Stimulated activated CD4-positive, alpha-beta T cell treated with anti-CD3 and anti-CD28 coated beads, Interleukin-1b, Interleukin-23, amount 100 ng/mL, for 4 hours (primary cell): ENCODE measurements around the gene MGMT.

Source experiments
- DNase-seq, 2 donors: peaks; one replicate each; pipeline ENCODE4 v3.0.0-alpha.2; 2020; ENCODE audit warnings: low read depth in 2 of 2

The MGMT gene

DNA sequence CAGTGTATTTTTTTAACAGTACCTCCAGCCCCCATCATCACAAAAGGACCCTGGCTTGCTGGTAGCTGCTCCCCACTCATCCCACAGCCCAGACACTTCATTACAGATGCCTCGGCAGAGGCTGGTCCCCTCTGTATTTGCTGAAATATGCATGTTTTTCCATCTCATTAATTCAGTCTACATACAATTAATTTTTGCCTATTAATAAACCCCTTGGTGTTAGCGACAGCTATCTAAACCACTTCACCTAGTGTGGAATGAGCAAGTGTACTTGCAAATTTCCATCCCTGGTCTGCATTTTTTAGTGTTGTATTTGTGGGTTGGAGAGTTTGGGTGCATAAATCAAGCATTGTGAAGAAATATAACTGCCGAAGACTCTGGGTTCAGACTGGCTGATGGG lies 216.9 kb downstream of the MGMT start:
- DNase-seq: no peak

DNA sequence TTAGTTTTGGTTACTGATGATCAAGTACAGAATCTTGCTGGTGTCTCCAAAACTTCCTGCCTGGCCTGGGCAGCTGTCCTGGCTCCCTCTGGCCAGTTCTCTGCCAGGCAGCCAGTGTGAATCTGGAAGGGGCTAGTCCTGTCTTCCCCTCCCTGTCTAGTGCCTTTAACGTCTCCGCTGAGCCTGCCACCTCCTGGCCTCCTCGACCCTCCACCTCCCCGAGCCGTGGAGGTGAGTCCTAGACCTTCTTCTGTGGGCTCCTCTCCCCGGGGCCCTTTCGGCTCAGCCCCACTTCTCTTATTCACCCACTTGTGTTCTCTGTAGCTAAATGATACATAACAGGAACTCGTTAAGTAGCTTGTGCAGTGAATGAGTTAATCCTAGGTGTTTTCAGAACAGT lies 218.2 kb downstream of the MGMT start:
- no peak for DNase-seq

DNA sequence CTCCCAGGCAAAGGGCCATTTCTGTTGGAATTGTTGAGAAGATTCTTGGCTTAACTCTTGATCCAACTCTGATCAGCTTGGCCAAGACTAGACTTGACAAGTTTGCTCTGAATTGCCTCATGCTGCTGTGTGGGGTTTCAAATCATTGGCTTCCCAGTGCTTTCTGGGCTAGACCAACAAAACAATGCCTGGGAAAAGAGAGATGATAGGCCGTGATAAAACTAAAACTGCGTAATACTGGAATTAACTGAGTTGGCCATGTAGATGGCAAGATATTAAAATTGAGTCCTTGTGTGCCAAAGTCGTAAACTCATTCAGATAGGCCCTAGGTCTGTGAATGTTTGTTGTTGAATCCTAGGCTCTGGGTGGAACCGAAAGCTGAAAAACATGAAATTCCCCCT lies 222.6 kb downstream of the MGMT start:
- DNase-seq: no peak

DNA sequence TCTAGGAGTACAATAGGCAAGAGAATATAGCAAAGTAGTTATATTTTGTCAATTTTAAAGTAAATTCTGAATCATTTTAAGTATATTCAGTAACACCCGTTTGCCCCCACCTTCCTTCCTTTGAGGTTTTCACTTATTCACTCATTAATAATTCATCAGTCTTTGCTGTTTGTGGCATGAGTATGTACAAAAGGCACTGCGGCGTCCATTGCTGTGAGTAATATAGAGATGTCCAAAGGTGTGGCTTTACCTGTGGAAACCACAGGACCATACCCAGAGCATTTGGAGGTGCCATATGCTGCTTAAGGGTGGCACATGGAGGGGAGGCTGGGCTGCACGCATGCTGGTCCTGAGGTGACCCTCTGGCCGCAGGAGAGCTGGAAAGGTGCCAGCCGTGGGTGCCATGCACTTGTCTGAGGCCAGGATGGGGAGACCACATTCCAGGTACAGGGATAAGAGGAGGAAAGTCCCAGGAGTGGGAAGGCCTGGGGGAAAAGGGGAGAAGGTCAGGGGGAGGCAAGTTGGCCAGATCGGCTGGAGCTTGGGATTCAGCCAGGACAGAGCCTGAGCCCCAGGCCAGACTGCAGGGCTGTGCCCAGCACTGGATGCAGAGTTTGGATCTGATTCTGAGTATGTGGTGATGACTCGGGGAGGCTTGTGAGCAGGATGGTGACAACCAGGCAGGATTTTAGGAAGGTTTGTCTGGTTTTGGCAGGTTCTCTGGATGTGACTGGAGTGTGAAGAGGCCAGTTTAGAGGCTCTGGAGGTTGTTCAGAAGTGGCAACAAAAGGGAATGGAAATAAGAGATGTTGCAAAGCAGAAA lies 223.4 kb downstream of the MGMT start:
- no peak for DNase-seq

- no peak for DNase-seq
These were observed 225.7 kb downstream of the MGMT start for GRCh38 chr10:129692695-129693094.

GRCh38 chr10:129693382-129693781 lies 226.3 kb downstream of the MGMT start:
- DNase-seq: no peak

DNA sequence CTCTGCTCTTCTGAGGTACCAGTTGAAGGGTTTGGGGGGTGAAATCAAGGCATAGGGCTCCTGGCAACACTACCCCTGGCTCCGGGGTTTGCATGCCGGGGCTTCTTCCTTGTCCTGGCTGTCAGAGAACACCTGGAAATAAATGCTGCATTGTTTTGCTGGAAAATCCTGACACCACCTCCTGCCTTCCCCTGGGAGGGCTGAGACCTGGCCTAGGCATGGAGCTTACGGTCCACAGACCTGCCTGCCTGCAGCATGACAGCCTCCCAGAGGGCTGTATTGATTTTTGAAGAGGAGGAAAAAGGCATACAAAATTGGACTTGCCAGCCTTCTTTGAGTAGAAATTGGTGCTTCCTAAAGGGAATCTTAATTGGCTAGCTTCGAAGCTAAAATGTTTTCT lies 227.1 kb downstream of the MGMT start:
- no peak for DNase-seq

DNA sequence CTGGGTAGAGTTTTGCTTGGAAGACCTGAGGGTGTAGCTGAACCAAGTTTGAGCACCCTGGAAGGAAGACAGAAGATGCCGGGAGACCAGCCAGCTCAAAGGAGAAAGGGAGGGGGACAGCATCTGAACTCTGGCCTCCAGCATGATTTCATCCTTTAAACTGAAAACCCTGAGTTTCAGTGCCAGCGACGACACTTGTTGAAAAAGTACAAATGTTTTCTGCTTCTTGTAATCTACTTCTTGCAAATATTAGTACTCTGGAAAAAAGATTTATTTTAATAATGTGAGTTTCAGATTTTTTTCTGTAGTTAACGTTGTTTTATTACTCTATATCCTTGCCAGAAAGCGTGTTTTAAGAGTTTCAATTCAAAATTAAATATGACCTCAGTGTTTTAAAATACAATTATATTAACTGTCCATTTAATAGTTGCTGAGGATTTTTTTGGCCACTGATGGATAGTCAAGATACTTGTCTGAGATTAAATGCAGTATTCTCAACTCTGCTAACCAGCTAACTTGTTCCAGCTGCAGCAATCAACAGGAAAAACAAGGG lies 227.7 kb downstream of the MGMT start:
- no peak for DNase-seq

DNA sequence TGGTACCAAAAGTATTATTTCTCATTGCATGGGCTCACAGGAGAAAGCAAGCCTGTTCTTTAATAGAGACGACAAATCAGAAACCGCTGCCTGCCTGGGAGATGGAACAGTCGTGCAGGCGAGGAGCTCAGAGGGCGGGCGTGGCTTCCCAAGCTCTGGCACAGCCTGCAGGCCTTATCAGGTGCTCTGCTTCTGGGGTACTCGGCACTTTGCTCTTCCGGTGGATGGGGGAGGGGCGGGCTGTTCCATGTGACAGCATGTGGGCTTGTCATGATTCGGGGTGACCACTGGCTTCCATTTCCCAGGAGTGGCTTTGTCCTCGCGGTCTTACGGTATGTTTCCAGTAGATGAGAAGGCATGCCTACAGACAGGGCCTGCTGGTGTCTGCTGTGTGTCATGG lies 228.6 kb downstream of the MGMT start:
- no peak for DNase-seq

DNA sequence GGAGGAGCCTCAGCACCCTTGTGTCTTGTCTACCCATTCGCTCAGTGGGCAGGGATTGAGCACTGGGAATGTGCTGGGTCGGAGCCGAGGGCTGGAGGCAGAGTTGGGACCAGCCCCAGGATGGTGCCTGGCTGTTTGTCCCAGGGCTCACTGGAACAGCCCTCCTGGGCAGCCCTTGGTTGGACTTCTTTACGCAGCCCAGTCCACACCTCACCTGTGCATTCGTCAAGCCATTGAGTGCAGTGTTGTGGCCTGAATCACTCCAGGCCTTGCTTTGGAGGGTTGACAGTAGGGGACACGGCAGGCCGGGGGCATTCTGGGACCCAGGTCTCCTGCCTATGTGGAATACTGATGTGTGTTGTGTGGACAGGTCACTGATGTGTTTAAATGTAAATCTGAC lies 229.6 kb downstream of the MGMT start:
- DNase-seq: no peak

DNA sequence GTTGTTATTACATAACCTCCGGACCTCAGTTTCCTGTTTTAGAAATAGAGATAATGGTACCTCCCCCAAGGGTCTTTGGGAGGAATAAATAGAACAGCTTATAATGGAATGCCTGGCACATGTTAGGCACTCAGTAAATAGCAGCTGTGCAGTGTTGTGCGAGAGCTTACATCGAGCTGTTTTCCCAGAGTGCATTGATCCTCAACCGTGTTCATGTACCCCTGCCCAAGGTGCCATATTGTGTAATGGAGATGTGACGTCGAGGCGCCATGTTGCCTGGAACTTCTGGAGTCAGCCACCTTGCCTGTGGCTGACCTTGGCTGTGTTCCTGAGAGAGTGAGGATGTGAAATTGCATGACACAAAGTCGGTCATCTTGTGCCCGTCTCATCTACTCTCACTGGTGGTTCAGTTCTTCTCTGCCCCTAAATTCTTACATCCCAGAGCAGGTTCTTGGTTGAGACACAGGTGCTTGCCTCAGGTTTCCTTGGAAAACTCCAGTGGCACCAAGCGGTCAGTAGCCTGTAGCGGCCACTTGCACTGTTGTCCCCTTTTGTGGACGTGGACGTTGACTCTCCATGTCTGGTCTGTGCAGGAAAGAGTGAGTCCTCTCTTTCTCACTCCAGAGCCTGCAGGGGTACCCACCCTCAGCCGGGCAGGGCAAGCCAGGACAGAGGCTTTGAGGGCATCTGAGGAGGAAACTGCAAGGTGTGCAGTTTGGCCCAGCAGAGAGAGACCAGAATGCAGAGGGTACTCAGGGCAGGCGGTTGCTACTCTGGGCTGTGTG lies 230.6 kb downstream of the MGMT start:
- DNase-seq: no peak

DNA sequence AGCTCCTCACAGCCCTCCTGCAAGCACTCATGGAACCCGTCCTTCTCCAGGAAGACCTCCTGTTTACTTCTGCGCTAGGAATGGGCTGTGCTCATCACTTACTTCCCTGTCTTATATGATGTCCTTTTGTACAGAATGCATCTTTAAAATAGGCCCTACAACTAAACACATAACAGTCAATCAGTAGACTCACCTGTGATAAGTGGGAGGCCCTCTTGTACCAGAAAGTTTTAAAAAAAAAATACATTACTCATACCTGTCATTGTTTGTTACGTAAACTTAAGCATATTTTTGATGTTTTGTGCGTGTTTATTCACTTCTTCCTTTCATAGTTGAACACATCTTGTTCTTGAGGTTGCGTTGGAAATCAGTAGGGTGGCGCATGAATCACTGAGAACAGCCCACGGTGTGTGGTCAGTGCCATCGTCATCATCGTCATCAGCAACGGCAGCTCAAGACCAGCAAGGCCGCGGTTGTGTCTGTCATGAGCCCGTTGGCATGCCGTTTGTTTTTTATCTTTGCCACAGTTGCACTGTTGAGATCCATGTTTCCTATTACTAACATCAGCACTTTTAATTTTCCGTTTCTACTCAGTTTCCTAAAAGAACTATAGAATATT lies 232.8 kb downstream of the MGMT start:
- no peak for DNase-seq

- no peak for DNase-seq
These were observed 235.6 kb downstream of the MGMT start for GRCh38 chr10:129702605-129703004.

DNA sequence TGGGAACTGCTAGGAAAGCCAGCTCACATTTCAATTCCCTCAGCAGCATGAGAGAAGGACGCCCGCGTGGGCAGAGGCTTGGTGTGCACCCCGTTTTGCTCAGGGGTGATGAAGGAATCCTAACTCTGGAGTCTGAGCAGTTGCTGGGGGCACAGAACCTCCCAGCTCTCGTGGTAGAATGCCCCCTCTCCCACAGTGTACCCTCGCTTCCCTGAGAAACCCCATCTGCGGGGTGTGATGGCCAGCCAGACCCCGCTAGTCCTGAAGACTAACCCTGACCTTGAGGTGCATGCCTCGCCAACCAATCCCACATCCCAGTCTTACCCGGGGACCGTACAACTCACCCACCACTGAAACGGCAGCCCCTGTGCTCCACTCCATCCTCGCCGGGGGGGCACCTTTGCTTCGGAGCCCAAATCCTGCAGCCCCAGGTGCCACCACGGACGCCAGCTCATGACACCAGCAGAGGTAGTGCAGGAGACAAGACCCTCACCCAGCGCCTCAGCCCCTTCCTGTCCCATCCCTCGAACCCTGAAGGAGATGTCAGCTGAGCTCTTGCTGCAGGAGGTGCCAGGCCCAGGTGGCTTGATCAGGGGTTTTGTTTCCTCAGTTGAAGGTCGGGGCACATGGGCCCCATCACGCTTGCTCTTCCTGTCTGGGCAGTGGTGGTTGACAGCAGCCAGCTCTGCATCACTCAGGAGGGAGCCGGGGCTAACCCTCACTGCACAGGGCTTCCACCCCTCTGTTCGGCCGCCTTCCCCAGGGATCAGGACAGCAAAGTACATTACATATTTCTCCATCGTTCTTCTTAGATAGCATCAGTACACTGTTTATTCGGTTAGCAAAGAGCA lies 236.5 kb downstream of the MGMT start:
- no peak for DNase-seq

DNA sequence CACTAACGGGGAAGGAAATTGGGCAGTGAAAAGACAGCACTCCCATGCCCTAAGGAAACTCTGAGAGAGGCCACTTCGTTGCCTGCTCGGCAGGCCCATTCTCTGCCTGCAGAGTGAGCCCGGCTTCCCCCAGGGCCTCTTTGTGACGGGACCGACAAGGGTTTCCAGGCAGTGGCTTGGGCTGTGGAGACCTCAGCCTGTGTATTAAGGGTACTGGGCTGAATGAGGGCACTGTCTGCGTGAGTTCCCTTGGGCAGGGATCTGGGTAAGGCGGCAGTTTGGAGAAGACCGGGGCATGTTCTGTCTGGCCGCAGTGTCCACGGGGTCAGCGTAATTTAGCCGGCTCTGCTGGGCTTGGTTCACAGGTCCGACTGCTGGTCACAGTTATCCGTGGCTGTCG lies 237.2 kb downstream of the MGMT start:
- DNase-seq: no peak

- DNase-seq: no peak
These were observed 237.9 kb downstream of the MGMT start for GRCh38 chr10:129704786-129705525.

DNA sequence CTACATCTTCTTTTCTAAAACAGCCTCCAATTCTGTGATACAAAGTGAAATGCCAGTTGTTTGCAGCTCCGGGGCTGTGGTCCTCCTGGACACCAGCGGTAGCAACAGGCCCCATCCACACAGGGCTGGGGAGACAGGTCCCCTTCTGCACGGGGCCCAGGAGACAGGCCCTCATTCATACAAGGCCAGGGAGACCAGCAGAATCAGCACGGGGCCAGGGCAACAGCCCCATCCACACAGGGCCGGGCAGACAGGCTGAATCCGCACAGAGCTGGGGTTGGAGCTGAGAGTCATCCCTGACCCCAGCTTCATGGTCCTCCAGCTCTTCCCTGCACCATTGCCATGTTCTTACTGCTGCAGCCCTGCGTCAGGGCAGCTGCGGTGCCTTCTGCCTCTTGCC lies 238.6 kb downstream of the MGMT start:
- no peak for DNase-seq

GRCh38 chr10:129706081-129706480 lies 239.0 kb downstream of the MGMT start:
- DNase-seq: no peak

DNA sequence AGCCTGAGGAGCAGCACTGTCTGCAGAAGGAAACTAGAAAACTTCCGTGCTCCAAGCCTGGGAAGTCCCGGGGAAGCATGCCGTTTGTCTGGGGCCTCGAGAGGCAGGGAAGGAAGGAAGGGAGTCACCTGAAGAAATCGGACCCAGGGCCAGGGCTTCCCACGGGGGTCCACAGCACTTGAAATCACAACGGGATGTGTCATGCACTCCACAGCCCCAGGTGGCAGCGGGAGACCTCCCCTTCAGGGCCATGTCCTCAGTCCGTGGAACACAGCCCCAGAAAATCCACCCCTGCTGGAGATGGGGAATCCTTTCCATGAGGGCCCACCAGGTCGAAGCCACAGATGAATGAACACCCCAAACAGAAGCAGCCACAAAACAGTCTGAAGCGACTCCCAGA lies 239.5 kb downstream of the MGMT start:
- no peak for DNase-seq

GRCh38 chr10:129707406-129708388 lies 240.7 kb downstream of the MGMT start:
- DNase-seq: no peak
